ENCODE results near the gene RASSF7.
A peak's percentile ranks its signal among the peaks of the same experiment; 100 is the strongest.
"Not testable (repeated sequence)": the region's sequence is repeated elsewhere in the genome, so short reads cannot be mapped to it uniquely, and the experiment has no call there.

RASSF7 gene

GRCh38 chr11:567011-567628 is 6.3 kb downstream of the RASSF7 start:
- DNase-seq (ENCODE audit: low read depth): no peak

DNA sequence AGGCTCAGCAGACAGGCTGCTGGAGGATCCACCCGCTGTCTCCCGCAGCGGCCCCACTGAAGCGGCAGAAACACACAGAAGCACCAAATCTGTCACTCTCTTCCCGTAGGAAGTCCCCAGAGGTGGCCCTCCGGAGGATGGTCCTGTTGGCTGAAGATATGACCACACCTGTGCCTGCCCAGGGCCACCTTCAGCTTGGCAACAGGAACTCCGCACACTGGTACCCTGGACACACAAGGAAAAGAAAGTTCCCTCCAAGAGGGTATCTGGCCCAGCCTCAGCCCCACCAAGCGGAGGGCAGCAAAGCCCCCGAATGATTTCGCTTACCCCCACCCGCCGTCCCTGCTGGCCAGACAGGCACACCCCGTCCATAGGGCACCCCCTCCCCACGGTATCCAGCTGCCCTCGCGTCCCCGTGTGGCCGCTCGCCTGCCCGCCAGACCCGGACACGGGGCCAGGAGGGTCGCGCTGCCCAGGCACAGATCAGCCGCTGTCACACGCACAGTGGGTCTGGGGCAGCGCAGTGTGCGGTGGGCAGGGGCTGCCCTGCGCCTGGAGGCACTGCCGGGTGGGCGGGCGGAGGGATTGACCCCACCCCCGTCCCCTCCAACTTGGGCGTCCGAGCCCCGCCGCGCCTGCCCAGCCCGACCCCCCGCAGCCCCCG is 7.0 kb downstream of the RASSF7 start:
- no peak for DNase-seq (ENCODE audit: low read depth)

DNA sequence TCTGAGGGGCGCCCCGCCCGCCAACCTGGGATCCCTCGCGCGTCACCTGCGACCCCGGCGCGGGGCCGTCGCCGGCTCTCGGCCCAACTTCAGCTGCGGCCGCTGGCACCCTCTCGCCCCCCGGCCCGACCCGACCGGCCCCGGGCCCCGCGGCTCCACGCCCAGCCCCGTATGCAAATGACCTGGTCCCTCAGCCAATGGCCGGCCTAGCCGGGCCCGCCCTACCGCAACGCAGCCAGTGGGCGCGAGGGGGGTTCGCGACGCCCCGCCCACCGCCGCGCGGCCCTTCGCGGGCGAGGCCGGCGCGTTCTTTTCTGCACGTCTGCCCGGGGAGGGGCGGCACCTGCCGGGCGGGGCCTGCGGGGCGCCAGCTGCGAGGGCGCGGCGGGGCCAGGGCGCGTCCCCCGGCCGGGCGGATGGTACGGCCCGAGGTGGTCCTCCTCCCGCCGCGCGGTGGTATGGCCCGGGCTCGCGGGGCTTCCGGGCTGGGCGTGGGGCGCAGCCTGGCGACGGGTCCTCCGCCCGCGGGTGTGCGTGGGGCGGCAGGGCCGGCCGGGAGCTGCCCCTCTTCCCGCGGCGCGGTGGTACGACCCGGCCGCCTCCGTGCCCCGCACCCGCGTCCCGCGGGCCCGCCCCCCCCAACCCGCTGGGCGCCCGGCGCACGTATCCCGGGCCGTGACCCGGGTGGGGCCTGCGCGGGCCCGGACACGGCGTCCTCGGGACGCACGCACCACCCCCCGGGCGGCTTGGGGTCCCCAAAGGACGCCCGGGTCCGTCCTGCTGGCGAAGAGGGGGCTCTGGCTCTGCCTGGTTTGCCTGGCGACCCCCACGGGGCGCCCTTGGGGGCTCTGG is 7.8 kb downstream of the RASSF7 start:
- DNase-seq (ENCODE audit: low read depth): peak; percentile 87

- DNase-seq (ENCODE audit: low read depth): no peak
Observed at GRCh38 chr11:569158-569885, 8.6 kb downstream of the RASSF7 start.

- DNase-seq (ENCODE audit: low read depth): no peak
Observed at GRCh38 chr11:571802-572185, 11.0 kb downstream of the RASSF7 start.

DNA sequence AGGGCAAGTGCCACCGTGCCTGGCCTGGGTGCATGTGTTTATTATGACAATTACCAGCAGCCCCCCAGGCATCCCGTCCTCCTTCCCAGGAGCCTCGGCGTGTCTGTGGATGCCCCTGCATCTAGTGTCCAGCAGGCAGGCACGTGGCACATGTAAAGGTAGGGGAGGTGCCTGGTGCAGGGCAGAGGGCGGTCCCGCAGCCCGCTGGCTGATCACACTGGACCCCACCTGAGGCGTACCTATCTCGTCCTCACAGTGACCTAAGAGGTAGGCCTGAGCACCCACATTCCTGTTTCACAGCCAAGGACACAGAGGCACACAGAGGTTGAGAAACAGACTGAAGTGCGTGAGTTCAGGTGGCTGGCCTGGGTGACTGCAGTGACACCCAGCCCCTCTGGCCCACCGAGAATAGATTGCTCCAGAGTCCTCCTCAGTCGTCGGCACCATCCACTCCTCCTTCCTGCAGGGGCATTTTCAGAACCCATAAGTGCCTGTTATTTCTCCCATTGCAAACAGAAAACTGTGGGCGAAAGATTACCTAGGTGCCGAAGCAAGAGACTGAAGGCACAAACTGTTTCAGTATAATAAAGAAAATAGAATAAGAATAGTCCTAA is 12.5 kb downstream of the RASSF7 start:
- DNase-seq (ENCODE audit: low read depth): no peak

DNA sequence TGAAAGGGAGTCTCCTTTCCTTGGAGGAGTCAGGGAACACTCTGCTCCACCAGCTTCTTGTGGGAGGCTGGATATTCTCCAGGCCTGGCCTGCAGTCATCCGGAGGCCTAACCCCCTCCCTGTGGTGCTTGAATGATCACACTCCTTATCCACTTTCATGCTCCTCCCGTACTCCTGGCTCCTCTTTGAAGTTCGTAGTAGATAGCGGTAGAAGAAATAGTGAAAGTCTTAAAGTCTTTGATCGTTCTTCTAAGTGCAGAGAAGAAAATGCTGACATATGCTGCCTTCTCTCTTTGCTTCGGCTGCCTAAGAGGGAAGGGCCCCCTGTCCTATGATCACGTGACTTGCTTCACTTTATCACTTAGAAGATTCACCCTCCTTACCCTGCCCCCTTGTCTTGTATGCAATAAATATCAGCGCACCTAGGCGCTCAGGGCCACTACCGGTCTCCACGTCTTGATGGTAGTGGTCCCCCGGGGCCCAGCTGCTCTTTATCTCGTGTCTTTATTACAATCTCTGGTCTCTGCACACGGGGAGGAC is 13.3 kb downstream of the RASSF7 start:
- DNase-seq (ENCODE audit: low read depth): not testable (repeated sequence)

GRCh38 chr11:574632-575312 is 14.0 kb downstream of the RASSF7 start:
- no peak for DNase-seq (ENCODE audit: low read depth)

- DNase-seq (ENCODE audit: low read depth): no peak
Observed at GRCh38 chr11:575313-575995, 14.7 kb downstream of the RASSF7 start.

GRCh38 chr11:575996-576768 is 15.4 kb downstream of the RASSF7 start, which contains the start of gene PHRF1:
Gene PHRF1, plus strand, starts transcription at chr11:576470. Its CDS starts 5,043 bp downstream, at chr11:581513.
- peak; percentile 93 for DNase-seq (ENCODE audit: low read depth)

- no peak for DNase-seq (ENCODE audit: low read depth)
Observed at GRCh38 chr11:576811-577610, 16.2 kb downstream of the RASSF7 start.

GRCh38 chr11:577611-577894 is 16.8 kb downstream of the RASSF7 start:
- DNase-seq (ENCODE audit: low read depth): no peak

- no peak for DNase-seq (ENCODE audit: low read depth)
Observed at GRCh38 chr11:578276-579035, 17.7 kb downstream of the RASSF7 start.

DNA sequence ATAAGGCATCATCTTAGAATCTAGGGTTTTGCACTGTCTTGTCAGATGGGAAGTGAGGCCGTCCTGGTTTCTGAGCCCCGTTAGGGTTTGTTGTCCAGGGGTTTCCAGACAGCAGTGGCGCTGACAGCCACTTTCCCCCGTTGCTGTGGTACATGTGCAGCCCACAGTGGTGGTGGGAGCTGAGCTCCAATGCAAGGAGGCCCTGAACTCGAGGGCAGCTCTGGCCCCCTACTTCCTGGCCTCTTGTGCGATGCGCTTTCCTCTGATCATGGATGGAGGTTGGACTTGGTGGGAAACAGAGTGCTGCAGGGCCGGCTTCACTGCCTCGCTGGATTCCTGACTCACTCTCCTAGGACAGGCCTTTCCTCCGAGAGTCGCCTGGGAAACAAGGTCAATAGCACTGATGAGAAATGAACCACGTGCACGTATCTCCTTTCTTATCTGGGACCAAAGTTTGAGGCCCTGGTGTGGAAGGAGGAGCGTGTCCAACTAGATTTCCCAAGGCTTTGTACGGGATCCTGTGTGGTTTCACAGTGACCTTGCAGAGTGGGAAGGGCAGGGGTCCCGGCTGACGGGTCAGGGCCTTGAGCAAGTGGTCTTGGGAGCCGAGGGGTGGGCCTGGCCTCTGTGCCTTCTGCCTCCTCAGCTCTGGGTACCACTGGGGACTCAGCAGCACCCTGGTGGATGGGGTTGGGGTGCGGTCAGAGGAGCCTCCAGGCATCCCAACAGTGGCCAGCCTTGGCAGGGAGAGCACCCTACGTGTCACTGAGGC is 19.2 kb downstream of the RASSF7 start:
- no peak for DNase-seq (ENCODE audit: low read depth)

DNA sequence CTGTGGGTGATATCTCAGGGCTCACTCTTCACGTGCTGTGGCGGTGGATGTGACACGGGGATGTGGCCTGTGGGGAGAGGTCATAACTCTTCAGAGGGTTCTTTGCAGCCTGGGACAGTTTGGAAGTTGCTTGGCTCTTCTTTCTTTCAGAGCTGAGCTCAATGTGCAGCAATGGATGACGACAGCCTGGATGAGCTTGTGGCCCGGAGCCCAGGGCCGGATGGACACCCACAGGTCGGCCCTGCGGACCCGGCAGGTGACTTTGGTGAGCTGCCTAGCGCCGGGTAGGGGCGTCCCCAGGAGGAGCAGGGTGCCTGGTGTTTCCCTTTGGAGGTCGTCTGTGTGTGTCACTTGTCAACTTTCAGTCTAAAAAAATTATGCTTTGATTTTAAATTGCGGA is 20.6 kb downstream of the RASSF7 start:
- DNase-seq (ENCODE audit: low read depth): no peak

DNA sequence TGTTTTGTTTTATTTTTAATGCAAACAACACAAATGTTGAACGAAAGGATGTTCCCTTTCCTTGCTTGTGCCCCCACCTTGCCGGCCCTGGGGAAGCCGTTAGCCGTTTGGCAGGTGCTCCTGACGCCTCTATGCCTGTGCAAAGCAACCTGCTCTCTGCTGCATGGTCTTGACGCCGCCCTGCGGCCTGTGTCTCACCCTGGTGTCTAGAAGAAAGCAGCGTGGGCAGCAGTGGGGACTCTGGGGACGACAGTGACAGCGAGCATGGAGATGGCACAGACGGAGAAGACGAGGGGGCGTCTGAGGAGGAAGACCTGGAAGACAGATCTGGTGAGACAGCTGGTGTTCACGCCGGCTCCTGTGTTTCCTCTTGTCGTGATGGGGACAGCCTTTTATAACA is 21.0 kb downstream of the RASSF7 start:
- no peak for DNase-seq (ENCODE audit: low read depth)

DNA sequence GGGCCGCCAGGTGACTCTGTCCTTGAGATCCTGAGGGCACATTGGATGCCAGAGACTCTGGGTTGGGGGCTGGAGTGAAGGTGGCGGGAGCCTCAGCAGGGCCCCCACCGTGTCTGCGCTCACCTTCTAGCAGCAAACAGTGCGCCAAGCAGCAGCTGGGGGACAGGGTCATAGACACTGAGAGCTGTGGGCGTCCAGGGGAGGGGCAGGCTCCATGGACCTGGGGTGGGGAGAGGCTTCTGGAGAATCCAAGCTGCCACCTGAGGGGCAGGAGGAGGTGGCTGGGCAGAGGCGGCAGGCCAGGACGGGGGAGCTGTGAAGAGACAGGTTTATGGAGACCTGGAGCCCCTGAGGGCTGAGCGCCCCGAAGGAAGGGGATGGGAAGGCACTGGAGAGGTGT is 23.5 kb downstream of the RASSF7 start:
- DNase-seq (ENCODE audit: low read depth): no peak
